OCI-LY3 (cell line): ENCODE data around the gene ESPN.

Experiments used
- H2AFZ ChIP-seq: fragments of 200-600, 300-600 bp; shearing (Covaris generic); 2 replicates; pipeline ENCODE4 v1.6.0; 2014; ENCODE audit warnings: antibody characterized with exemption, low read depth, low read length
- H3K27ac ChIP-seq: fragments of 200-600, 300-600 bp; sonication (generic); 2 replicates; pipeline ENCODE4 v1.5.1; 2014; ENCODE audit warnings: mild to moderate bottlenecking, low read length, moderate library complexity, mixed read lengths
- H3K27me3 ChIP-seq: fragments of 200-600, 300-600 bp; sonication (generic); 2 replicates; pipeline ENCODE4 v1.6.1; 2014; ENCODE audit warnings: low read depth, low read length, mixed read lengths
- H3K36me3 ChIP-seq: fragments of 200-600, 300-600 bp; sonication (generic); replicated peaks from 2 replicates; pipeline ENCODE3; 2014; ENCODE audit warnings: low read depth, low read length, mixed read lengths
- H3K4me1 ChIP-seq: fragments of 300-600, 200-600 bp; sonication (generic); 2 replicates; pipeline ENCODE4 v1.6.1; 2014; ENCODE audit warnings: low read length, mixed read lengths
- H3K4me2 ChIP-seq: fragments of 200-600, 300-600 bp; sonication (generic); 2 replicates; pipeline ENCODE4 v1.6.1; 2014; ENCODE audit warnings: low read length, mixed read lengths
- H3K4me3 ChIP-seq: fragments of 300-600, 200-600 bp; sonication (generic); 2 replicates; pipeline ENCODE4 v1.5.1; 2014; ENCODE audit warnings: antibody characterized with exemption, mild to moderate bottlenecking, low read length, moderate library complexity
- H3K79me2 ChIP-seq: fragments of 300-600, 200-600 bp; shearing (Covaris generic); 2 replicates; pipeline ENCODE4 v1.6.1; 2014; ENCODE audit warnings: mild to moderate bottlenecking, low read length, mixed read lengths
- H3K9ac ChIP-seq: fragments of 300-600, 200-600 bp; shearing (Covaris generic); 2 replicates; pipeline ENCODE4 v1.6.0; 2014; ENCODE audit warnings: mild to moderate bottlenecking, low read length, moderate library complexity
- H3K9me3 ChIP-seq: fragments of 200-600, 300-600 bp; shearing (Covaris generic); 2 replicates; pipeline ENCODE4 v1.6.1; 2014; ENCODE audit warnings: low read length, mixed read lengths; ENCODE audit not compliant: insufficient read depth
- H4K20me1 ChIP-seq: fragments of 200-600, 300-600 bp; sonication (generic); 2 replicates; pipeline ENCODE4 v1.6.1; 2016; ENCODE audit warnings: low read length, mixed read lengths; ENCODE audit not compliant: insufficient read depth
- CTCF ChIP-seq: fragments of 200-600, 300-600 bp; sonication (generic); IDR thresholded peaks from 2 replicates; pipeline ENCODE4 v1.5.1; 2014; ENCODE audit warnings: antibody characterized with exemption, low read length, low read depth
- EZH2phosphoT487 ChIP-seq: fragments of 200-600 bp; shearing (Covaris generic); IDR thresholded peaks from 2 replicates; pipeline ENCODE4 v1.6.1; 2018; ENCODE audit warnings: antibody characterized with exemption, mixed run types, low read depth

ESPN gene

GRCh38 chr1:6401673-6402072 is 22.9 kb upstream of the ESPN start:
- no peak overlapping the region for H2AFZ ChIP-seq
- H3K4me1 ChIP-seq = peaks cover 4% of the 10 kb centered on the region; the same call in 1 of the 2 replicates
- H4K20me1 ChIP-seq = no peaks in the 10 kb centered on the region
- no peak for TF ChIP-seq EZH2phosphoT487
- no peak for TF ChIP-seq CTCF
- H3K27ac ChIP-seq = no peak overlapping the region
- 0 out of 2 replicates have a peak, but pooled peaks cover 4% of the 10 kb centered on the region for H3K27me3 ChIP-seq
- H3K79me2 ChIP-seq = no peaks in the 10 kb centered on the region
- H3K4me2 ChIP-seq = no peak overlapping the region
- no peak overlapping the region for H3K9ac ChIP-seq
- H3K4me3 ChIP-seq = no peak overlapping the region
- H3K9me3 ChIP-seq = no peaks in the 10 kb centered on the region
- no peaks in the 10 kb centered on the region for H3K36me3 ChIP-seq

GRCh38 chr1:6408023-6408422 is 16.6 kb upstream of the ESPN start:
- Histone ChIP-seq H4K20me1 (no peaks in the 10 kb centered on the region), H3K27me3 (0 out of 2 replicates have a peak, but pooled peaks cover 4% of the 10 kb centered on the region), H3K4me1 (peaks cover 11% of the 10 kb centered on the region; the same call in 1 of the 2 replicates), H3K9me3 (no peaks in the 10 kb centered on the region), H3K27ac (no peak overlapping the region), H3K4me3 (no peak overlapping the region), H3K36me3 (no peaks in the 10 kb centered on the region), H3K9ac (no peak overlapping the region), H3K4me2 (no peak overlapping the region), H2AFZ (no peak overlapping the region), H3K79me2 (no peaks in the 10 kb centered on the region)
- no peak for TF ChIP-seq CTCF

GRCh38 chr1:6409053-6409452 is 15.5 kb upstream of the ESPN start:
- Histone ChIP-seq H3K9ac (no peak overlapping the region), H3K27me3 (0 out of 2 replicates have a peak, but pooled peaks cover 4% of the 10 kb centered on the region), H3K4me2 (no peak overlapping the region), H4K20me1 (no peaks in the 10 kb centered on the region), H2AFZ (no peak overlapping the region), H3K27ac (no peak overlapping the region), H3K36me3 (no peaks in the 10 kb centered on the region), H3K4me1 (peaks cover 11% of the 10 kb centered on the region; the same call in 1 of the 2 replicates), H3K9me3 (no peaks in the 10 kb centered on the region), H3K79me2 (no peaks in the 10 kb centered on the region), H3K4me3 (no peak overlapping the region)
- TF ChIP-seq CTCF = peak; percentile 21; the same call in 1 of the 2 replicates
- TF ChIP-seq EZH2phosphoT487 = no peak

GRCh38 chr1:6409733-6410132 is 14.8 kb upstream of the ESPN start:
- 0 out of 2 replicates have a peak, but pooled peaks cover 4% of the 10 kb centered on the region for H3K27me3 ChIP-seq

More at GRCh38 chr1:6409733-6410132, 14.8 kb upstream of the ESPN start:
- Histone ChIP-seq H4K20me1 (no peaks in the 10 kb centered on the region), H3K27ac (no peak overlapping the region), H3K36me3 (no peaks in the 10 kb centered on the region), H3K9me3 (no peaks in the 10 kb centered on the region), H3K4me1 (peaks cover 14% of the 10 kb centered on the region; the same call in 1 of the 2 replicates), H3K4me3 (no peak overlapping the region), H3K79me2 (no peaks in the 10 kb centered on the region), H3K4me2 (no peak overlapping the region), H3K9ac (no peak overlapping the region), H2AFZ (no peak overlapping the region)
- no peak for TF ChIP-seq EZH2phosphoT487
- no peak for TF ChIP-seq CTCF
